HG03280 (cell line): Measurements from ENCODE around the gene OR4D2.
"Not testable (repeated sequence)": the region's sequence is repeated elsewhere in the genome, so short reads cannot be mapped to it uniquely, and the experiment has no call there.

Source experiments
- ATAC-seq: cut with Tn5 transposase; IDR thresholded peaks from one replicate; pipeline ENCODE4 v1.9.1; 2021; ENCODE audit warnings: mild to moderate bottlenecking, moderate library complexity; ENCODE audit not compliant: unreplicated experiment

The OR4D2 gene

GRCh38 chr17:58166682-58167081 lies at the start of gene OR4D2:
Gene OR4D2 (plus strand): TSS chr17:58166982. CDS start chr17:58169656, 2,674 bp downstream.
- no peak for ATAC-seq

- ATAC-seq = no peak
Measured at GRCh38 chr17:58117382-58117781, 49.4 kb upstream of the OR4D2 start.

GRCh38 chr17:58119491-58119890 lies 47.3 kb upstream of the OR4D2 start:
- no peak for ATAC-seq

GRCh38 chr17:58120195-58120822 lies 46.5 kb upstream of the OR4D2 start:
- no peak for ATAC-seq

- ATAC-seq = no peak
Measured at GRCh38 chr17:58121925-58122324, 44.9 kb upstream of the OR4D2 start.

- ATAC-seq = no peak
Measured at GRCh38 chr17:58127846-58128245, 38.9 kb upstream of the OR4D2 start.

GRCh38 chr17:58132697-58133096 lies 34.1 kb upstream of the OR4D2 start:
- ATAC-seq = not testable (repeated sequence)

GRCh38 chr17:58136669-58137279 lies 30.0 kb upstream of the OR4D2 start:
- no peak for ATAC-seq

GRCh38 chr17:58141505-58141904 lies 25.3 kb upstream of the OR4D2 start:
- no peak for ATAC-seq

GRCh38 chr17:58143335-58143734 lies 23.4 kb upstream of the OR4D2 start:
- ATAC-seq = not testable (repeated sequence)

GRCh38 chr17:58144801-58145200 lies 22.0 kb upstream of the OR4D2 start:
- no peak for ATAC-seq

GRCh38 chr17:58147930-58148434 lies 18.8 kb upstream of the OR4D2 start, which contains the start of gene OR4D1:
Gene OR4D1 (plus strand): TSS chr17:58148384. CDS start chr17:58155154, 6,770 bp downstream.
- no peak for ATAC-seq

- no peak for ATAC-seq
Measured at GRCh38 chr17:58148609-58149008, 18.2 kb upstream of the OR4D2 start.

GRCh38 chr17:58150394-58150793 lies 16.4 kb upstream of the OR4D2 start:
- no peak for ATAC-seq

GRCh38 chr17:58153046-58153445 lies 13.7 kb upstream of the OR4D2 start:
- no peak for ATAC-seq

- ATAC-seq = no peak
Measured at GRCh38 chr17:58153671-58154070, 13.1 kb upstream of the OR4D2 start.

- ATAC-seq = no peak
Measured at GRCh38 chr17:58156839-58157803, 9.7 kb upstream of the OR4D2 start.

- no peak for ATAC-seq
Measured at GRCh38 chr17:58158181-58158580, 8.6 kb upstream of the OR4D2 start.

- no peak for ATAC-seq
Measured at GRCh38 chr17:58161566-58161965, 5.2 kb upstream of the OR4D2 start.

- no peak for ATAC-seq
Measured at GRCh38 chr17:58165981-58166380, 801 bp upstream of the OR4D2 start.

- no peak for ATAC-seq
Measured at GRCh38 chr17:58170622-58171021, 3.8 kb downstream of the OR4D2 start.
